GM12878 (cell line): ENCODE measurements around the gene CKLF. TPM values are rescaled to one million over a fixed set of nuclear protein-coding genes. Genes with fewer than 3 reads are reported as not detected.
A peak's percentile ranks its signal among the peaks of the same experiment; 100 is the strongest.

Source experiments
- ATAC-seq: fragments of 200-7000 bp; cut with Tn5 transposase; 3 replicates; pipeline ENCODE4 v1.9.1; 2020; ENCODE audit warnings: mild to moderate bottlenecking, moderate library complexity
- BruUV-seq: library from RNA; stranded (reverse); fragments of 400-500 nt; replicated peaks from 2 replicates; lab custom pipeline; 2021; lab: Mats Ljungman, UMichigan
- CTCF ChIA-PET: fragments of 300-600 bp; sonication (Branson Sonifier 250); formaldehyde crosslinking; extraction: SDS; loops from one replicate; lab custom pipeline; 2021; ENCODE audit warnings: inconsistent platforms; lab: Yijun Ruan, JAX
- POLR2A ChIA-PET: fragments of 350-600 bp; formaldehyde crosslinking; extraction: SDS; loops from one replicate; lab custom pipeline; 2021; ENCODE audit warnings: inconsistent platforms; lab: Charles Lee
- RAD21 ChIA-PET: fragments of 300-600 bp; sonication (Branson Sonifier 250); formaldehyde crosslinking; loops from one replicate; lab custom pipeline; 2023; ENCODE audit warnings: antibody characterized with exemption; ENCODE audit not compliant: unreplicated experiment; lab: Charles Lee
- SMC1A ChIA-PET: fragments of 300-600 bp; sonication (Branson Sonifier 250); formaldehyde crosslinking; loops from one replicate; lab custom pipeline; 2023; ENCODE audit not compliant: unreplicated experiment, uncharacterized antibody; lab: Charles Lee
- DNase-seq: peaks from one replicate; pipeline ENCODE4 v3.0.0-alpha.2; 2011; ENCODE audit warnings: low read depth, low spot score
- FAIRE-seq: peaks from 3 replicates; lab custom pipeline; 2011; peaks lifted over from hg19 to GRCh38; lab: Jason Lieb, UNC
- H2AFZ ChIP-seq: 2 replicates; pipeline ENCODE4 v1.6.0; 2011; ENCODE audit warnings: low read depth, low read length, control low read depth; ENCODE audit not compliant: control insufficient read depth
- H3K27ac ChIP-seq: 2 replicates; pipeline ENCODE4 v1.5.1; 2011; ENCODE audit warnings: control low read depth; ENCODE audit not compliant: control insufficient read depth, insufficient read depth
- H3K27me3 ChIP-seq, 2 experiments: replicated peaks in 1 of 2; 2 replicates each; pipeline versions ENCODE4 v1.6.0 to v1.6.1; 2011; ENCODE audit warnings: low read length in 1 of 2; ENCODE audit not compliant: control insufficient read depth in 2 of 2, insufficient read depth in 2 of 2
- H3K36me3 ChIP-seq, 2 experiments: 2 replicates each; pipeline ENCODE4 v1.5.1; 2011; ENCODE audit warnings: low read length in 1 of 2; ENCODE audit not compliant: control insufficient read depth in 2 of 2, insufficient read depth in 2 of 2
- H3K4me1 ChIP-seq: 2 replicates; pipeline ENCODE4 v1.6.1; 2011; ENCODE audit warnings: mild to moderate bottlenecking, low read length, moderate library complexity, mixed read lengths; ENCODE audit not compliant: control insufficient read depth, insufficient read depth
- H3K4me2 ChIP-seq: 2 replicates; pipeline ENCODE4 v1.6.0; 2011; ENCODE audit warnings: control low read depth; ENCODE audit not compliant: control insufficient read depth, insufficient read depth
- H3K4me3 ChIP-seq: fragments of 200-600 bp; sonication (generic); 2 replicates; pipeline ENCODE4 v1.5.1; 2016
- H3K79me2 ChIP-seq: 2 replicates; pipeline ENCODE4 v1.6.0; 2011; ENCODE audit warnings: low read length; ENCODE audit not compliant: control insufficient read depth, insufficient read depth
- H3K9ac ChIP-seq: 2 replicates; pipeline ENCODE4 v1.8.0; 2011; ENCODE audit warnings: low read length, control low read depth, mixed read lengths; ENCODE audit not compliant: control insufficient read depth, insufficient read depth
- H3K9me3 ChIP-seq: replicated peaks from 3 replicates; pipeline ENCODE4 v1.5.1; 2011; ENCODE audit warnings: mild to moderate bottlenecking, low read length; ENCODE audit not compliant: control insufficient read depth, insufficient read depth
- H4K20me1 ChIP-seq: 2 replicates; pipeline ENCODE4 v1.6.0; 2011; ENCODE audit not compliant: control insufficient read depth, insufficient read depth
- CBX3 ChIP-seq: fragments of 200-600 bp; sonication (generic); IDR thresholded peaks from 2 replicates; pipeline ENCODE4 v1.6.1; 2016; ENCODE audit warnings: low read depth, borderline replicate concordance
- CREM ChIP-seq: IDR thresholded peaks from 2 replicates; pipeline ENCODE4 v1.6.1; 2014; ENCODE audit warnings: antibody characterized with exemption, low read depth
- ELK1 ChIP-seq: IDR thresholded peaks from 2 replicates; pipeline ENCODE4 v1.6.1; 2012; ENCODE audit warnings: low read depth, low read length, improper control_type of control experiment
- IKZF2 ChIP-seq, 2 experiments: fragments of 450-650 bp; IDR thresholded peaks; 2 replicates each; pipeline ENCODE4 v1.6.1; 2017; ENCODE audit warnings: mild to moderate bottlenecking in 2 of 2, moderate library complexity in 2 of 2
- KLF5 ChIP-seq: fragments of 450-650 bp; IDR thresholded peaks from 2 replicates; pipeline ENCODE4 v1.6.1; 2014; ENCODE audit warnings: mild to moderate bottlenecking; ENCODE audit not compliant: partially characterized antibody
- NBN ChIP-seq: fragments of 450-650 bp; IDR thresholded peaks from 2 replicates; pipeline ENCODE4 v1.6.1; 2016
- POLR2A ChIP-seq: IDR thresholded peaks from 2 replicates; pipeline ENCODE4 v1.6.1; 2011; ENCODE audit warnings: low read depth, mild to moderate bottlenecking, low read length
- RELA ChIP-seq: fragments of 450-650 bp; IDR thresholded peaks from 2 replicates; pipeline ENCODE4 v1.8.0; 2014; ENCODE audit warnings: borderline replicate concordance; ENCODE audit not compliant: partially characterized antibody
- RELB ChIP-seq: fragments of 450-650 bp; IDR thresholded peaks from 2 replicates; pipeline ENCODE4 v1.6.1; 2017; ENCODE audit warnings: low read depth, mild to moderate bottlenecking, moderate library complexity
- RUNX3 ChIP-seq: IDR thresholded peaks from 2 replicates; pipeline ENCODE4 v1.6.1; 2012; ENCODE audit warnings: low read length, inconsistent platforms
- STAT1 ChIP-seq: fragments of 450-650 bp; conservative IDR thresholded peaks from 2 replicates; pipeline ENCODE4 v1.6.1; 2014; ENCODE audit warnings: antibody characterized with exemption, mild to moderate bottlenecking
- TCF12 ChIP-seq: IDR thresholded peaks from 2 replicates; pipeline ENCODE4 v1.6.1; 2011; ENCODE audit warnings: low read depth, mild to moderate bottlenecking, low read length
- WGBS: methylation state at CpG from one replicate; pipeline ENCODE4 v1.1.6; 2016; ENCODE audit warnings: low lambda C conversion rate; ENCODE audit not compliant: insufficient replicate concordance, insufficient coverage; ENCODE audit errors: missing lambda C conversion rate; 5-methylcytosine and 5-hydroxymethylcytosine counted together
- in situ Hi-C: fragments of 300-500 bp; cut with MboI; formaldehyde crosslinking; loops from 9 replicates; pipeline ENCODE4 v1.14.3; 2018; ENCODE audit warnings: mixed read lengths
- intact Hi-C: fragments of 100-400 bp; cut with micrococcal nuclease; formaldehyde crosslinking; loops from one replicate; pipeline ENCODE4 v1.14.2; 2022; ENCODE audit not compliant: unreplicated experiment
- polyA plus RNA-seq, 11 experiments: library from polyadenylated mRNA; depleted of rRNA in 4 of 11; unstranded in 6 of 11; stranded (reverse) in 5 of 11; fragments of >200 nt; fragmentation: Nextera tagmentation in 4 of 11; fragmentation: Illumina TruSeq in 1 of 11; extraction: Ambion mirVana in 4 of 11; extraction: Trizol in 1 of 11; gene quantifications; 1 replicate in 1 of 11; 2 replicates in 10 of 11; pipeline versions ENCODE4 v1.2.1 to v1.2.3, GENCODE V29; 2011 to 2016; ENCODE audit warnings: inconsistent platforms in 2 of 11, missing spikeins in 2 of 11, low read depth in 1 of 11
- total RNA-seq, 4 experiments: library from RNA; depleted of rRNA in 3 of 4; stranded (reverse); fragments of >200 nt in 3 of 4; fragmentation: Illumina TruSeq in 1 of 4; extraction: Trizol in 1 of 4; gene quantifications; 2 replicates each; pipeline versions ENCODE4 v1.2.1 to v1.2.3, GENCODE V29; 2013 to 2021
- TF ChIP-seq, protein P1 (sequence below): fragments of 450-650 bp; formaldehyde crosslinking; IDR thresholded peaks from 2 replicates; pipeline ENCODE4 v1.4.0; 2020; ENCODE audit warnings: mild to moderate bottlenecking, moderate library complexity

Gene CKLF
- total and polyA plus RNA-seq, 10 of the 15 experiments (the other 5 are each of a cell fraction or from before 2014, with no cell fraction given): 40.8 to 193 (median 109) TPM

- TF ChIP-seq RELB (peak; percentile 54; the same call in 1 of the 2 replicates), IKZF2 (IDR thresholded peaks at IDR 0.05) (peak; percentile 49 to 56; a peak in 3 of 4 replicates), RUNX3 (peak; percentile 83), NBN (peak; percentile 69; the same call in 1 of the 2 replicates)
These were observed 37.9 kb downstream of the CKLF start (continued) for GRCh38 chr16:66590322-66590721.

GRCh38 chr16:66591018-66591417 is 38.6 kb downstream of the CKLF start:
- H3K27me3 ChIP-seq: peaks cover 0 to 4% of the 10 kb centered on the region in 2 experiments; a peak in 1 of 4 replicates
- 84% methylated on average over 4 of the region's 4 CpGs for WGBS
- TF ChIP-seq ELK1 (no peak), TCF12 (no peak), RELA (no peak), CBX3 (no peak), KLF5 (no peak), CREM (no peak), POLR2A (no peak), STAT1 (no peak)
- TF ChIP-seq, protein P1, sequence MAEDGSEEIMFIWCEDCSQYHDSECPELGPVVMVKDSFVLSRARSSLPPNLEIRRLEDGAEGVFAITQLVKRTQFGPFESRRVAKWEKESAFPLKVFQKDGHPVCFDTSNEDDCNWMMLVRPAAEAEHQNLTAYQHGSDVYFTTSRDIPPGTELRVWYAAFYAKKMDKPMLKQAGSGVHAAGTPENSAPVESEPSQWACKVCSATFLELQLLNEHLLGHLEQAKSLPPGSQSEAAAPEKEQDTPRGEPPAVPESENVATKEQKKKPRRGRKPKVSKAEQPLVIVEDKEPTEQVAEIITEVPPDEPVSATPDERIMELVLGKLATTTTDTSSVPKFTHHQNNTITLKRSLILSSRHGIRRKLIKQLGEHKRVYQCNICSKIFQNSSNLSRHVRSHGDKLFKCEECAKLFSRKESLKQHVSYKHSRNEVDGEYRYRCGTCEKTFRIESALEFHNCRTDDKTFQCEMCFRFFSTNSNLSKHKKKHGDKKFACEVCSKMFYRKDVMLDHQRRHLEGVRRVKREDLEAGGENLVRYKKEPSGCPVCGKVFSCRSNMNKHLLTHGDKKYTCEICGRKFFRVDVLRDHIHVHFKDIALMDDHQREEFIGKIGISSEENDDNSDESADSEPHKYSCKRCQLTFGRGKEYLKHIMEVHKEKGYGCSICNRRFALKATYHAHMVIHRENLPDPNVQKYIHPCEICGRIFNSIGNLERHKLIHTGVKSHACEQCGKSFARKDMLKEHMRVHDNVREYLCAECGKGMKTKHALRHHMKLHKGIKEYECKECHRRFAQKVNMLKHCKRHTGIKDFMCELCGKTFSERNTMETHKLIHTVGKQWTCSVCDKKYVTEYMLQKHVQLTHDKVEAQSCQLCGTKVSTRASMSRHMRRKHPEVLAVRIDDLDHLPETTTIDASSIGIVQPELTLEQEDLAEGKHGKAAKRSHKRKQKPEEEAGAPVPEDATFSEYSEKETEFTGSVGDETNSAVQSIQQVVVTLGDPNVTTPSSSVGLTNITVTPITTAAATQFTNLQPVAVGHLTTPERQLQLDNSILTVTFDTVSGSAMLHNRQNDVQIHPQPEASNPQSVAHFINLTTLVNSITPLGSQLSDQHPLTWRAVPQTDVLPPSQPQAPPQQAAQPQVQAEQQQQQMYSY (CRISPR knock-in tag): no peak

More at GRCh38 chr16:66591018-66591417, 38.6 kb downstream of the CKLF start:
- Histone ChIP-seq H4K20me1 (no peaks in the 10 kb centered on the region), H3K36me3 (no peaks in the 10 kb centered on the region), H2AFZ (no peak overlapping the region), H3K27ac (no peak overlapping the region), H3K4me3 (no peak overlapping the region), H3K9me3 (no peaks in the 10 kb centered on the region; the same call in 2 of the 3 replicates), H3K4me1 (peaks cover 4% of the 10 kb centered on the region), H3K4me2 (no peak overlapping the region), H3K79me2 (no peaks in the 10 kb centered on the region), H3K9ac (no peak overlapping the region)
- RAD21 ChIA-PET: interaction anchor here (0.9 to 3.1 kb wide), 10 partner anchors 13 to 185 kb away, joined by 3 to 51 read pairs (median 8); partner anchors contain the start of genes CKLF and CMTM3
- ATAC-seq: no peak
- intact Hi-C loops: no loop called here
- CTCF ChIA-PET: interaction anchor here (0.6 to 3.1 kb wide), 21 partner anchors 8 to 277 kb away, joined by 3 to 61 read pairs (median 7); partner anchors contain the start of gene CMTM3
- in situ Hi-C loops: no loop called here
- FAIRE-seq: no peak
- BruUV-seq: no TSS peak
- POLR2A ChIA-PET: interaction anchor here (2.0 kb wide), 1 partner anchor 13 kb away, joined by 4 read pairs; no protein-coding TSS in a partner anchor
- SMC1A ChIA-PET: interaction anchor here (0.7 to 2.6 kb wide), 14 partner anchors 8 to 234 kb away, joined by 3 to 30 read pairs (median 6); partner anchors contain the start of genes CKLF and CMTM3
- DNase-seq: no peak
